Gastrocnemius medialis (tissue), 4 donors: ENCODE measurements around the gene ZRANB3. TPM values are rescaled to one million over a fixed set of nuclear protein-coding genes. Genes with fewer than 3 reads are reported as not detected.

Experiments
- ATAC-seq, 2 donors: fragments of 150-250 bp; one replicate each; pipeline ENCODE4 v1.9.1; 2016
- DNase-seq, 2 donors: peaks; one replicate each; pipeline ENCODE4 v3.0.0-alpha.2; 2019
- H3K27ac ChIP-seq, 4 donors: fragments of 200-600 bp; sonication (generic); 1 replicate in 1 of 4; 2 replicates in 3 of 4; pipeline ENCODE4 v1.5.1; 2016 to 2018; ENCODE audit warnings: mild to moderate bottlenecking in 2 of 4, moderate library complexity in 1 of 4
- H3K27me3 ChIP-seq, 3 donors: fragments of 200-600 bp; sonication (generic) in 2 of 3; 1 replicate in 1 of 3; 2 replicates in 2 of 3; pipeline versions ENCODE4 v1.5.1 to v1.6.0; 2016 to 2019; ENCODE audit warnings: mild to moderate bottlenecking in 1 of 3, moderate library complexity in 1 of 3
- H3K36me3 ChIP-seq, 2 donors: fragments of 200-600 bp; sonication (generic) in 1 of 2; one replicate each; pipeline ENCODE4 v1.5.1; 2017 to 2018
- H3K4me1 ChIP-seq, 2 donors: fragments of 200-600 bp; sonication (generic) in 1 of 2; one replicate each; pipeline ENCODE4 v1.5.1; 2016 to 2017; ENCODE audit warnings: mild to moderate bottlenecking in 2 of 2
- H3K4me3 ChIP-seq, 4 donors: fragments of 200-600 bp; sonication (generic) in 3 of 4; 1 replicate in 1 of 4; 2 replicates in 3 of 4; pipeline ENCODE4 v1.5.1; 2016 to 2019; ENCODE audit warnings: mild to moderate bottlenecking in 2 of 4
- H3K9me3 ChIP-seq, 3 donors: fragments of 200-600 bp; sonication (generic) in 2 of 3; 1 replicate in 1 of 3; 2 replicates in 2 of 3; pipeline ENCODE4 v1.5.1; 2016 to 2019
- CTCF ChIP-seq, 5 experiments: fragments of 450-650 bp in 3 of 5; fragments of 200-600 bp in 2 of 5; sonication (generic) in 2 of 5; IDR thresholded peaks in 4 of 5; conservative IDR thresholded peaks in 1 of 5; 1 replicate in 4 of 5; 2 replicates in 1 of 5; pipeline ENCODE4 v1.5.1; 2016 to 2019; ENCODE audit warnings: antibody characterized with exemption in 5 of 5, mild to moderate bottlenecking in 3 of 5, moderate library complexity in 3 of 5
- POLR2A ChIP-seq, 2 donors: fragments of 450-650 bp; IDR thresholded peaks; one replicate each; pipeline ENCODE4 v1.6.1; 2017; ENCODE audit warnings: antibody characterized with exemption in 2 of 2, mild to moderate bottlenecking in 2 of 2, moderate library complexity in 2 of 2
- in situ Hi-C, 4 donors: fragments of 200-750 bp; cut with MboI; loops; one replicate each; pipeline versions ENCODE4 v1.15.0 to v1.8.0; 2017; ENCODE audit warnings: low sequenced_read_pairs in 4 of 4
- intact Hi-C: fragments of 100-400 bp; cut with DNase I; formaldehyde crosslinking; loops from one replicate; pipeline ENCODE4 v1.15.1; 2023; ENCODE audit warnings: low total_unique reads
- total RNA-seq, 4 donors: library from RNA; depleted of rRNA; stranded (reverse); fragments of >200 nt; gene quantifications; one replicate each; pipeline versions ENCODE4 v1.1.0 to v1.2.3, GENCODE V29; 2016

Gene ZRANB3
- total RNA-seq, 4 donors from 2014 or later = 1.9 to 4.8 (median 2.9) TPM

GRCh38 chr2:135531231-135532197 is 496 bp upstream of the ZRANB3 start, which contains the start of gene R3HDM1:
R3HDM1 (plus strand) TSS chr2:135531484; CDS start chr2:135604846, 73,362 bp downstream.
- intact Hi-C loops = loop anchor here (1.0 to 10.0 kb wide), 3 partner anchors 36 to 343 kb away; partner anchors contain the start of genes MCM6 and UBXN4
- Histone ChIP-seq H3K36me3 (no peaks in the 10 kb centered on the region), H3K27me3 (no peaks in the 10 kb centered on the region), H3K4me3 (peak within 1 kb of the TSS; percentile 75 to 89 (median 80)), H3K4me1 (peaks cover 14 to 25% of the 10 kb centered on the region in 2 donors), H3K27ac (peak within 1 kb of the TSS; percentile 83 to 98 (median 92)), H3K9me3 (no peaks in the 10 kb centered on the region)
- ATAC-seq (peak; percentile 90 to 95), DNase-seq (peak; percentile 100)
- in situ Hi-C loops = loop anchor here in 2 of 4 donors (10.0 to 25.0 kb wide), 2 partner anchors 213 to 456 kb away; partner anchors contain the start of genes DARS1 (in 1 of the 2) and UBXN4 (in 1 of the 2)
- TF ChIP-seq CTCF (IDR thresholded peaks at IDR 0.05 in 4 of 5, conservative IDR thresholded peaks at IDR 0.05 in 1 of 5) (peak in 1 of 5 experiments; percentile 8), POLR2A (IDR thresholded peaks at IDR 0.05) (peak; percentile 48 to 54)

- no peaks in the 10 kb centered on the region for H3K9me3 ChIP-seq
- in situ Hi-C loops = loop anchor here in 2 of 4 donors (10.0 to 25.0 kb wide), 2 partner anchors 459 to 603 kb away; partner anchors contain the start of gene DARS1 (in 1 of the 2)
- no peak for ATAC-seq
Measured at GRCh38 chr2:135528006-135528405, 3.0 kb downstream of the ZRANB3 start.

GRCh38 chr2:135525786-135526185 is 5.2 kb downstream of the ZRANB3 start:
- Histone ChIP-seq H3K27me3 (no peaks in the 10 kb centered on the region), H3K36me3 (no peaks in the 10 kb centered on the region), H3K4me3 (no peak overlapping the region), H3K4me1 (peaks cover 3 to 7% of the 10 kb centered on the region in 2 donors), H3K27ac (no peak overlapping the region), H3K9me3 (no peaks in the 10 kb centered on the region)
- intact Hi-C loops (no loop called here), in situ Hi-C loops (loop anchor here in 2 of 4 donors (10.0 to 25.0 kb wide), 2 partner anchors 462 to 601 kb away; partner anchors contain the start of gene DARS1 (in 1 of the 2))
- ATAC-seq = no peak
- TF ChIP-seq CTCF (IDR thresholded peaks at IDR 0.05 in 4 of 5, conservative IDR thresholded peaks at IDR 0.05 in 1 of 5) (no peak), POLR2A (IDR thresholded peaks at IDR 0.05) (no peak)
- DNase-seq = no peak

More at GRCh38 chr2:135528006-135528405, 3.0 kb downstream of the ZRANB3 start:
- TF ChIP-seq POLR2A (IDR thresholded peaks at IDR 0.05) (no peak), CTCF (IDR thresholded peaks at IDR 0.05 in 4 of 5, conservative IDR thresholded peaks at IDR 0.05 in 1 of 5) (no peak)
- no peak overlapping the region for H3K4me3 ChIP-seq
- H3K4me1 ChIP-seq = peaks cover 8 to 17% of the 10 kb centered on the region in 2 donors
- no peaks in the 10 kb centered on the region for H3K27me3 ChIP-seq
- no peak overlapping the region for H3K27ac ChIP-seq
- intact Hi-C loops = no loop called here
- H3K36me3 ChIP-seq = no peaks in the 10 kb centered on the region
- no peak for DNase-seq

- DNase-seq = no peak
- Histone ChIP-seq H3K27me3 (no peaks in the 10 kb centered on the region), H3K27ac (no peak overlapping the region), H3K9me3 (peaks cover 0 to 4% (median 0%) of the 10 kb centered on the region in 3 donors), H3K36me3 (no peaks in the 10 kb centered on the region), H3K4me1 (no peaks in the 10 kb centered on the region), H3K4me3 (no peak overlapping the region)
- in situ Hi-C loops = no loop called here
- intact Hi-C loops = no loop called here
- no peak for TF ChIP-seq POLR2A (IDR thresholded peaks at IDR 0.05)
- TF ChIP-seq CTCF (IDR thresholded peaks at IDR 0.05 in 4 of 5, conservative IDR thresholded peaks at IDR 0.05 in 1 of 5) = no peak
- ATAC-seq = no peak
Measured at GRCh38 chr2:135512099-135512498, 18.9 kb downstream of the ZRANB3 start.
